HepG2 (cell line): Measurements from ENCODE around the gene SMIM14. TPM values are rescaled to one million over a fixed set of nuclear protein-coding genes. Genes with fewer than 3 reads are reported as not detected.

Experiments used
- ATM ChIP-seq: fragments of 450-650 bp; IDR thresholded peaks from 2 replicates; pipeline ENCODE4 v1.7.1; 2017; ENCODE audit warnings: mild to moderate bottlenecking, borderline replicate concordance
- ESRRA ChIP-seq: sonication (generic); formaldehyde crosslinking; IDR thresholded peaks from 2 replicates; pipeline ENCODE4 v1.5.1; 2020; ENCODE audit warnings: mild to moderate bottlenecking, low read depth, missing genetic modification reagents
- GATA4 ChIP-seq: sonication (generic); IDR thresholded peaks from 2 replicates; pipeline ENCODE4 v1.6.1; 2016; ENCODE audit warnings: antibody characterized with exemption, low read depth, borderline replicate concordance
- HNRNPUL1 ChIP-seq: fragments of 200-400 bp; formaldehyde crosslinking; IDR thresholded peaks from 2 replicates; pipeline ENCODE4 v1.6.1; 2017; ENCODE audit warnings: low read depth, mild to moderate bottlenecking, low read length, moderate library complexity
- KDM2A ChIP-seq: sonication (generic); formaldehyde crosslinking; IDR thresholded peaks from 2 replicates; pipeline ENCODE4 v1.4.0; 2020; ENCODE audit warnings: low read depth, missing genetic modification reagents, borderline replicate concordance
- PHF8 ChIP-seq: sonication (generic); formaldehyde crosslinking; IDR thresholded peaks from 2 replicates; pipeline ENCODE4 v1.5.0; 2020; ENCODE audit warnings: missing genetic modification reagents
- TGIF2 ChIP-seq: IDR thresholded peaks from 2 replicates; pipeline ENCODE4 v1.6.1; 2016; ENCODE audit warnings: control low read depth, missing compliant biosample characterization
- U2AF1 ChIP-seq: fragments of 200-400 bp; formaldehyde crosslinking; optimal IDR thresholded peaks from 2 replicates; pipeline ENCODE3; 2017; ENCODE audit warnings: mild to moderate bottlenecking, low read depth, low read length
- YEATS2 ChIP-seq: sonication (generic); formaldehyde crosslinking; IDR thresholded peaks from 2 replicates; pipeline ENCODE4 v1.4.0; 2020; ENCODE audit warnings: missing genetic modification reagents, borderline replicate concordance
- ZBTB7A ChIP-seq: sonication (generic); formaldehyde crosslinking; IDR thresholded peaks from 2 replicates; pipeline ENCODE4 v1.8.0; 2022; ENCODE audit warnings: mild to moderate bottlenecking, missing genetic modification reagents
- ZNF737 ChIP-seq: sonication (generic); formaldehyde crosslinking; IDR thresholded peaks from 2 replicates; pipeline ENCODE4 v1.5.0; 2020; ENCODE audit warnings: missing genetic modification reagents, mild to moderate bottlenecking, borderline replicate concordance
- ZNF782 ChIP-seq: sonication (generic); formaldehyde crosslinking; IDR thresholded peaks from 2 replicates; pipeline ENCODE4 v1.4.0; 2020; ENCODE audit warnings: missing genetic modification reagents, mild to moderate bottlenecking, borderline replicate concordance
- ZNF839 ChIP-seq: sonication (generic); formaldehyde crosslinking; IDR thresholded peaks from 2 replicates; pipeline ENCODE4 v1.4.0; 2020; ENCODE audit warnings: missing genetic modification reagents, mild to moderate bottlenecking, borderline replicate concordance
- ZSCAN21 ChIP-seq: sonication (generic); formaldehyde crosslinking; IDR thresholded peaks from 2 replicates; pipeline ENCODE4 v1.8.0; 2022; ENCODE audit warnings: mild to moderate bottlenecking, missing genetic modification reagents, moderate library complexity, borderline replicate concordance
- polyA plus RNA-seq, 8 experiments: library from polyadenylated mRNA; depleted of rRNA in 3 of 8; stranded (reverse) in 7 of 8; unstranded in 1 of 8; fragments of >200 nt; fragmentation: Illumina TruSeq in 4 of 8; extraction: Trizol in 4 of 8; gene quantifications; 2 replicates each; pipeline versions ENCODE4 v1.2.1 to v1.2.3, GENCODE V29; 2011 to 2016; ENCODE audit warnings: low read depth in 4 of 8, missing spikeins in 1 of 8, mixed read lengths in 1 of 8; ENCODE audit not compliant: insufficient read depth in 1 of 8
- total RNA-seq, 5 experiments: library from RNA; depleted of rRNA; stranded (reverse); fragments of >200 nt; fragmentation: Illumina TruSeq; extraction: Trizol; gene quantifications; 2 replicates each; pipeline ENCODE4 v1.2.3, GENCODE V29; 2016; ENCODE audit warnings: low read depth in 1 of 5
- TF ChIP-seq, protein P1 (sequence below): sonication (generic); formaldehyde crosslinking; IDR thresholded peaks from 2 replicates; pipeline ENCODE4 v1.4.0; 2020; ENCODE audit warnings: mild to moderate bottlenecking, missing genetic modification reagents
- TF ChIP-seq, protein P2 (sequence below): IDR thresholded peaks from 2 replicates; pipeline ENCODE4 v1.6.1; 2018; ENCODE audit warnings: missing genetic modification reagents, mild to moderate bottlenecking, missing compliant biosample characterization
- TF ChIP-seq, protein P3 (sequence below): sonication (generic); formaldehyde crosslinking; IDR thresholded peaks from 2 replicates; pipeline ENCODE4 v1.4.0; 2020; ENCODE audit warnings: missing genetic modification reagents, mild to moderate bottlenecking, borderline replicate concordance
- TF ChIP-seq, protein P4 (sequence below), 2 experiments: sonication (generic) in 1 of 2; formaldehyde crosslinking in 1 of 2; IDR thresholded peaks; 2 replicates each; pipeline versions ENCODE4 v1.4.0 to v1.6.1; 2018 to 2020; ENCODE audit warnings: missing genetic modification reagents in 2 of 2, borderline replicate concordance in 1 of 2, low read depth in 1 of 2, mild to moderate bottlenecking in 1 of 2, missing biosample characterization in 1 of 2
- TF ChIP-seq, protein P5 (sequence below): sonication (generic); formaldehyde crosslinking; IDR thresholded peaks from 2 replicates; pipeline ENCODE4 v1.8.0; 2022; ENCODE audit warnings: mild to moderate bottlenecking, missing genetic modification reagents, borderline replicate concordance

The SMIM14 gene
- total and polyA plus RNA-seq, 2 of the 13 experiments (the other 11 are each of a cell fraction or from before 2014, with no cell fraction given) = 16.3 to 28.1 TPM

DNA sequence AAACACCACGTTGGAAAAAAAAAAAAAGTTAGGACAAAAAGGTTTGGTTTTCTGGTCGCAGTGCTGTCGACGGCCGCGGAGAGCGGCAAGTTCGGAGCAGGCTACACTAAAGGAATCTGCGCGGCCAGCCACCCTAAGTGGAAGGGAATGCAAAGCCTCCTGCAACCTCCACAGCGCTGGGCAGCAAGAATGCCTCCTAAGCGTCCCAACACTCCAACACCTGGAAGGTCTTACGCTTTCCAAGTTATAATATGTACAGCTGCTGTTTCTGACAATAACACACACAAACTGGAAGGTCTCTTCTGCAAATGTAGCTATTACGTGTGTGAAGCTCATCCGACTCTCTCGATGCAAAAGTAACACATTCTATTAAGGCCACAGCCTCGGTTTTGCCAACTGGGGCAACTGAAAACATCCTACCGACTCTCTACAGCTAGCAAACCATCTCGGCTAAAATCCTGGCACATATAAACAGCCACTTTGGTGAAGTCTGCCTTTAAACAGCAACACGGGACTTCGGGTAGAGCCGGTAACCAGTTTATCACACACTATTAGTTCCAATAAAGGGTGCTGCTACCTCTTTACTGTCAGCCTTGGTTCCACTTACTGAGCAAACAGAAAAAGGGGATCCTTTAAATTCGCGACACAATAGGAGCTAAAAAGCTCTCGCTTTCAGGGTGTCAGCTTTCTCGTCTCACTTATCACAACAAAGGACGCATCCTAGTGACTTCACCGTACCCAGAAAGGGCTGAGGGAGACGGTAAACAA lies 895 bp downstream of the SMIM14 start (continued):
- TF ChIP-seq ESRRA (CRISPR knock-in tag) (no peak), PHF8 (CRISPR knock-in tag) (0 out of 2 replicates have a peak, but pooled peaks have one; percentile 19), ZNF737 (CRISPR knock-in tag) (0 out of 2 replicates have a peak, but pooled peaks have one; percentile 47), ATM (no peak), U2AF1 (no peak), HNRNPUL1 (no peak), GATA4 (no peak), ZNF839 (CRISPR knock-in tag) (no peak), TGIF2 (CRISPR knock-in tag) (0 out of 2 replicates have a peak, but pooled peaks have one; percentile 50), KDM2A (CRISPR knock-in tag) (0 out of 2 replicates have a peak, but pooled peaks have one; percentile 47), ZBTB7A (CRISPR knock-in tag) (no peak), YEATS2 (CRISPR knock-in tag) (no peak), ZSCAN21 (CRISPR knock-in tag) (no peak), ZNF782 (CRISPR knock-in tag) (peak; percentile 8; the same call in 1 of the 2 replicates)
- TF ChIP-seq, protein P1, sequence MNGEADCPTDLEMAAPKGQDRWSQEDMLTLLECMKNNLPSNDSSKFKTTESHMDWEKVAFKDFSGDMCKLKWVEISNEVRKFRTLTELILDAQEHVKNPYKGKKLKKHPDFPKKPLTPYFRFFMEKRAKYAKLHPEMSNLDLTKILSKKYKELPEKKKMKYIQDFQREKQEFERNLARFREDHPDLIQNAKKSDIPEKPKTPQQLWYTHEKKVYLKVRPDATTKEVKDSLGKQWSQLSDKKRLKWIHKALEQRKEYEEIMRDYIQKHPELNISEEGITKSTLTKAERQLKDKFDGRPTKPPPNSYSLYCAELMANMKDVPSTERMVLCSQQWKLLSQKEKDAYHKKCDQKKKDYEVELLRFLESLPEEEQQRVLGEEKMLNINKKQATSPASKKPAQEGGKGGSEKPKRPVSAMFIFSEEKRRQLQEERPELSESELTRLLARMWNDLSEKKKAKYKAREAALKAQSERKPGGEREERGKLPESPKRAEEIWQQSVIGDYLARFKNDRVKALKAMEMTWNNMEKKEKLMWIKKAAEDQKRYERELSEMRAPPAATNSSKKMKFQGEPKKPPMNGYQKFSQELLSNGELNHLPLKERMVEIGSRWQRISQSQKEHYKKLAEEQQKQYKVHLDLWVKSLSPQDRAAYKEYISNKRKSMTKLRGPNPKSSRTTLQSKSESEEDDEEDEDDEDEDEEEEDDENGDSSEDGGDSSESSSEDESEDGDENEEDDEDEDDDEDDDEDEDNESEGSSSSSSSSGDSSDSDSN (CRISPR knock-in tag) = peak; percentile 66
- TF ChIP-seq, protein P2, sequence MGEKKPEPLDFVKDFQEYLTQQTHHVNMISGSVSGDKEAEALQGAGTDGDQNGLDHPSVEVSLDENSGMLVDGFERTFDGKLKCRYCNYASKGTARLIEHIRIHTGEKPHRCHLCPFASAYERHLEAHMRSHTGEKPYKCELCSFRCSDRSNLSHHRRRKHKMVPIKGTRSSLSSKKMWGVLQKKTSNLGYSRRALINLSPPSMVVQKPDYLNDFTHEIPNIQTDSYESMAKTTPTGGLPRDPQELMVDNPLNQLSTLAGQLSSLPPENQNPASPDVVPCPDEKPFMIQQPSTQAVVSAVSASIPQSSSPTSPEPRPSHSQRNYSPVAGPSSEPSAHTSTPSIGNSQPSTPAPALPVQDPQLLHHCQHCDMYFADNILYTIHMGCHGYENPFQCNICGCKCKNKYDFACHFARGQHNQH = 0 out of 2 replicates have a peak, but pooled peaks have one; percentile 27
- TF ChIP-seq, protein P3, sequence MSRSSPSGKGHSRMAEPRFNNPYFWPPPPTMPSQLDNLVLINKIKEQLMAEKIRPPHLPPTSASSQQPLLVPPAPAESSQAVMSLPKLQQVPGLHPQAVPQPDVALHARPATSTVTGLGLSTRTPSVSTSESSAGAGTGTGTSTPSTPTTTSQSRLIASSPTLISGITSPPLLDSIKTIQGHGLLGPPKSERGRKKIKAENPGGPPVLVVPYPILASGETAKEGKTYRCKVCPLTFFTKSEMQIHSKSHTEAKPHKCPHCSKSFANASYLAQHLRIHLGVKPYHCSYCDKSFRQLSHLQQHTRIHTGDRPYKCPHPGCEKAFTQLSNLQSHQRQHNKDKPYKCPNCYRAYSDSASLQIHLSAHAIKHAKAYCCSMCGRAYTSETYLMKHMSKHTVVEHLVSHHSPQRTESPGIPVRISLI (CRISPR knock-in tag) = peak; percentile 33; the same call in 1 of the 2 replicates
- TF ChIP-seq, protein P4, sequence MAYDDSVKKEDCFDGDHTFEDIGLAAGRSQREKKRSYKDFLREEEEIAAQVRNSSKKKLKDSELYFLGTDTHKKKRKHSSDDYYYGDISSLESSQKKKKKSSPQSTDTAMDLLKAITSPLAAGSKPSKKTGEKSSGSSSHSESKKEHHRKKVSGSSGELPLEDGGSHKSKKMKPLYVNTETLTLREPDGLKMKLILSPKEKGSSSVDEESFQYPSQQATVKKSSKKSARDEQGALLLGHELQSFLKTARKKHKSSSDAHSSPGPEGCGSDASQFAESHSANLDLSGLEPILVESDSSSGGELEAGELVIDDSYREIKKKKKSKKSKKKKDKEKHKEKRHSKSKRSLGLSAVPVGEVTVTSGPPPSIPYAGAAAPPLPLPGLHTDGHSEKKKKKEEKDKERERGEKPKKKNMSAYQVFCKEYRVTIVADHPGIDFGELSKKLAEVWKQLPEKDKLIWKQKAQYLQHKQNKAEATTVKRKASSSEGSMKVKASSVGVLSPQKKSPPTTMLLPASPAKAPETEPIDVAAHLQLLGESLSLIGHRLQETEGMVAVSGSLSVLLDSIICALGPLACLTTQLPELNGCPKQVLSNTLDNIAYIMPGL (CRISPR knock-in tag; IDR thresholded peaks at IDR 0.05; ENCODE audit: borderline replicate concordance in 1 of 2, low read depth in 1 of 2) = peak in 1 of 2 experiments; percentile 29; a peak in 1 of 4 replicates
- TF ChIP-seq, protein P5, sequence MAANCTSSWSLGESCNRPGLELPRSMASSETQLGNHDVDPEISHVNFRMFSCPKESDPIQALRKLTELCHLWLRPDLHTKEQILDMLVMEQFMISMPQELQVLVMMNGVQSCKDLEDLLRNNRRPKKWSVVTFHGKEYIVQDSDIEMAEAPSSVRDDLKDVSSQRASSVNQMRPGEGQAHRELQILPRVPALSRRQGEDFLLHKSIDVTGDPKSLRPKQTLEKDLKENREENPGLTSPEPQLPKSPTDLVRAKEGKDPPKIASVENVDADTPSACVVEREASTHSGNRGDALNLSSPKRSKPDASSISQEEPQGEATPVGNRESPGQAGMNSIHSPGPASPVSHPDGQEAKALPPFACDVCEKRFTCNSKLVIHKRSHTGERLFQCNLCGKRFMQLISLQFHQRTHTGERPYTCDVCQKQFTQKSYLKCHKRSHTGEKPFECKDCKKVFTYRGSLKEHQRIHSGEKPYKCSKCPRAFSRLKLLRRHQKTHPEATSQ = 0 out of 2 replicates have a peak, but pooled peaks have one; percentile 55
- TF ChIP-seq, all 625 proteins: peak for 44
